ENCODE results near the gene CYSLTR2.

The CYSLTR2 gene

GRCh38 chr13:48653472-48653939 is at the start of gene CYSLTR2:
Gene CYSLTR2, plus strand, starts transcription at chr13:48653929. Its CDS starts 52,889 bp downstream, at chr13:48706818.
- no peak for DNase-seq

- no peak for DNase-seq
These were observed 38.7 kb upstream of the CYSLTR2 start for GRCh38 chr13:48615049-48615448.

- no peak for DNase-seq
These were observed 34.8 kb upstream of the CYSLTR2 start for GRCh38 chr13:48618937-48619336.

GRCh38 chr13:48621056-48621455 is 32.7 kb upstream of the CYSLTR2 start:
- no peak for DNase-seq

- no peak for DNase-seq
These were observed 29.7 kb upstream of the CYSLTR2 start for GRCh38 chr13:48624016-48624415.

GRCh38 chr13:48624858-48625257 is 28.9 kb upstream of the CYSLTR2 start:
- no peak for DNase-seq

GRCh38 chr13:48625413-48626076 is 28.2 kb upstream of the CYSLTR2 start:
- DNase-seq, result peak; percentile 72

GRCh38 chr13:48626077-48626449 is 27.7 kb upstream of the CYSLTR2 start:
- DNase-seq, result peak; percentile 82

GRCh38 chr13:48626726-48627451 is 26.8 kb upstream of the CYSLTR2 start:
- peak; percentile 23 for DNase-seq

GRCh38 chr13:48629277-48629676 is 24.5 kb upstream of the CYSLTR2 start:
- DNase-seq, result no peak

GRCh38 chr13:48630291-48630690 is 23.4 kb upstream of the CYSLTR2 start:
- no peak for DNase-seq

GRCh38 chr13:48630773-48631172 is 23.0 kb upstream of the CYSLTR2 start:
- DNase-seq, result no peak

GRCh38 chr13:48631441-48631840 is 22.3 kb upstream of the CYSLTR2 start:
- no peak for DNase-seq

GRCh38 chr13:48633700-48634099 is 20.0 kb upstream of the CYSLTR2 start:
- DNase-seq, result no peak

GRCh38 chr13:48634636-48635035 is 19.1 kb upstream of the CYSLTR2 start:
- DNase-seq, result no peak

- DNase-seq, result no peak
These were observed 18.3 kb upstream of the CYSLTR2 start for GRCh38 chr13:48635478-48635877.

- peak; percentile 58 for DNase-seq
These were observed 17.2 kb upstream of the CYSLTR2 start for GRCh38 chr13:48636550-48636949.

GRCh38 chr13:48637601-48638000 is 16.1 kb upstream of the CYSLTR2 start:
- DNase-seq, result no peak

- no peak for DNase-seq
These were observed 13.0 kb upstream of the CYSLTR2 start for GRCh38 chr13:48640767-48641166.

- no peak for DNase-seq
These were observed 12.3 kb upstream of the CYSLTR2 start for GRCh38 chr13:48641404-48641803.

GRCh38 chr13:48642061-48642460 is 11.7 kb upstream of the CYSLTR2 start:
- no peak for DNase-seq

GRCh38 chr13:48643159-48643558 is 10.6 kb upstream of the CYSLTR2 start:
- no peak for DNase-seq

GRCh38 chr13:48644141-48644540 is 9.6 kb upstream of the CYSLTR2 start:
- no peak for DNase-seq

GRCh38 chr13:48644951-48645350 is 8.8 kb upstream of the CYSLTR2 start:
- DNase-seq, result no peak

GRCh38 chr13:48645845-48646244 is 7.9 kb upstream of the CYSLTR2 start:
- no peak for DNase-seq
